ENCODE measurements around the gene INAFM2.

The INAFM2 gene

GRCh38 chr15:40286061-40286532, 37.4 kb upstream of the INAFM2 start (continued):
- TF ChIP-seq ZNF645 (tag by site-specific recombination; IDR thresholded peaks at IDR 0.05) (no peak), ZIC2 (tag by site-specific recombination; IDR thresholded peaks at IDR 0.05) (peak; percentile 93), OVOL3 (tag by site-specific recombination; IDR thresholded peaks at IDR 0.05) (no peak), GLI4 (tag by site-specific recombination; IDR thresholded peaks at IDR 0.05) (no peak), ZNF239 (tag by site-specific recombination; IDR thresholded peaks at IDR 0.05) (no peak), ZNF561 (tag by site-specific recombination; IDR thresholded peaks at IDR 0.05; ENCODE audit: borderline replicate concordance) (no peak), ZFHX2 (tag by site-specific recombination; conservative IDR thresholded peaks at IDR 0.05) (0 out of 2 replicates have a peak, but pooled peaks have one; percentile 42), ZNF555 (tag by site-specific recombination; conservative IDR thresholded peaks at IDR 0.05) (no peak), ZNF549 (tag by site-specific recombination; IDR thresholded peaks at IDR 0.05) (no peak), ZNF335 (tag by site-specific recombination; conservative IDR thresholded peaks at IDR 0.05) (no peak; the same call in 1 of the 2 replicates), ZNF19 (tag by site-specific recombination; IDR thresholded peaks at IDR 0.05; ENCODE audit: low read depth) (no peak), PRDM4 (tag by site-specific recombination; IDR thresholded peaks at IDR 0.05) (no peak), HOXC10 (CRISPR knock-in tag; IDR thresholded peaks at IDR 0.05) (no peak), ZNF157 (tag by site-specific recombination; IDR thresholded peaks at IDR 0.05) (no peak), ZNF341 (tag by site-specific recombination; IDR thresholded peaks at IDR 0.05; ENCODE audit: low read depth) (peak; percentile 54), ZNF354C (tag by site-specific recombination; IDR thresholded peaks at IDR 0.05; ENCODE audit: borderline replicate concordance, low read depth) (no peak), ZNF132 (tag by site-specific recombination; IDR thresholded peaks at IDR 0.05; ENCODE audit: borderline replicate concordance) (no peak), ZNF623 (tag by site-specific recombination; IDR thresholded peaks at IDR 0.05) (no peak), HOXD13 (CRISPR knock-in tag; IDR thresholded peaks at IDR 0.05; ENCODE audit: borderline replicate concordance) (no peak), ZBTB17 (tag by site-specific recombination; IDR thresholded peaks at IDR 0.05) (no peak), ZNF621 (tag by site-specific recombination; IDR thresholded peaks at IDR 0.05) (no peak)

GRCh38 chr15:40286794-40287193, 36.7 kb upstream of the INAFM2 start:
- ChIA-PET POLR2A (no interaction called here), CTCF (interaction anchor here (1.2 to 3.2 kb wide), 4 partner anchors 7 to 51 kb away, joined by 6 to 22 read pairs (median 6); no protein-coding TSS in a partner anchor)
- no peak for TF ChIP-seq ELK4 (IDR thresholded peaks at IDR 0.05; ENCODE audit: borderline replicate concordance, low read depth, low read length)
- no peak for TF ChIP-seq ZNF138 (tag by site-specific recombination; IDR thresholded peaks at IDR 0.05; ENCODE audit: borderline replicate concordance)
- no peak for TF ChIP-seq ZBTB1 (tag by site-specific recombination; IDR thresholded peaks at IDR 0.05)
- TF ChIP-seq HOXD13 (CRISPR knock-in tag; IDR thresholded peaks at IDR 0.05; ENCODE audit: borderline replicate concordance): no peak
- no peak for TF ChIP-seq ZNF837 (tag by site-specific recombination; IDR thresholded peaks at IDR 0.05)
- TF ChIP-seq BCL11B (tag by site-specific recombination; IDR thresholded peaks at IDR 0.05; ENCODE audit: low read depth): no peak
- H3K9me3 ChIP-seq (ENCODE audit: control insufficient read depth, insufficient read depth, low read depth, low read length): no peaks in the 10 kb centered on the region
- no peak overlapping the region for H3K27ac ChIP-seq (ENCODE audit: extremely low read depth, low read depth, low read length)
- no peak overlapping the region for H3K4me3 ChIP-seq (ENCODE audit: low read depth, low read length)
- H3K4me1 ChIP-seq (ENCODE audit: control insufficient read depth, insufficient read depth, low read length): peaks cover 6% of the 10 kb centered on the region
- no peaks in the 10 kb centered on the region for H3K36me3 ChIP-seq (ENCODE audit: control insufficient read depth in 2 of 2, insufficient read depth in 1 of 2, low read length in 2 of 2)
